Esophagus muscularis mucosa (tissue), 4 donors: Measurements from ENCODE around the gene TMEM61. TPM values are rescaled to one million over a fixed set of nuclear protein-coding genes. Genes with fewer than 3 reads are reported as not detected.

Source experiments
- DNase-seq: peaks from one replicate; pipeline ENCODE4 v3.0.0-alpha.2; 2017; ENCODE audit errors: extremely low spot score
- H3K27ac ChIP-seq, 4 donors: fragments of 200-600 bp; sonication (generic); replicated peaks in 1 of 4; 1 replicate in 3 of 4; 2 replicates in 1 of 4; pipeline ENCODE4 v1.5.1; 2016 to 2019; ENCODE audit warnings: mild to moderate bottlenecking in 1 of 4
- H3K27me3 ChIP-seq, 4 donors: fragments of 200-600 bp; sonication (generic); one replicate each; pipeline versions ENCODE4 v1.5.1 to v1.6.0; 2016 to 2019
- H3K36me3 ChIP-seq, 4 donors: fragments of 200-600 bp; sonication (generic); one replicate each; pipeline ENCODE4 v1.5.1; 2016 to 2019
- H3K4me1 ChIP-seq, 4 donors: fragments of 200-600 bp; sonication (generic); one replicate each; pipeline ENCODE4 v1.5.1; 2016 to 2019
- H3K4me3 ChIP-seq, 4 donors: fragments of 200-600 bp; sonication (generic); 1 replicate in 2 of 4; 2 replicates in 2 of 4; pipeline ENCODE4 v1.5.1; 2016 to 2019; ENCODE audit warnings: mild to moderate bottlenecking in 4 of 4, moderate library complexity in 1 of 4
- H3K9me3 ChIP-seq, 4 donors: fragments of 200-600 bp; sonication (generic); 1 replicate in 3 of 4; 2 replicates in 1 of 4; pipeline ENCODE4 v1.5.1; 2016 to 2019
- CTCF ChIP-seq, 3 experiments: fragments of 200-600 bp in 2 of 3; fragments of 450-650 bp in 1 of 3; sonication (generic) in 2 of 3; IDR thresholded peaks; one replicate each; pipeline ENCODE4 v1.5.1; 2017 to 2019; ENCODE audit warnings: antibody characterized with exemption in 3 of 3, mild to moderate bottlenecking in 2 of 3, moderate library complexity in 1 of 3
- EP300 ChIP-seq: sonication (generic); formaldehyde crosslinking; IDR thresholded peaks from one replicate; pipeline ENCODE4 v1.6.1; 2017; ENCODE audit warnings: antibody characterized with exemption
- POLR2A ChIP-seq: fragments of 450-650 bp; IDR thresholded peaks from one replicate; pipeline ENCODE4 v1.6.1; 2017; ENCODE audit warnings: antibody characterized with exemption, moderate library complexity, mild to moderate bottlenecking, low read depth
- POLR2AphosphoS5 ChIP-seq, 2 donors: sonication (generic); formaldehyde crosslinking; IDR thresholded peaks; one replicate each; pipeline ENCODE4 v1.6.1; 2017; ENCODE audit warnings: antibody characterized with exemption in 2 of 2
- WGBS: methylation state at CpG from one replicate; pipeline ENCODE4 v1.1.5; 2018; 5-methylcytosine and 5-hydroxymethylcytosine counted together
- intact Hi-C: fragments of 100-400 bp; cut with DNase I; formaldehyde crosslinking; loops from one replicate; pipeline ENCODE4 v1.15.1; 2023
- total RNA-seq, 4 donors: library from RNA; depleted of rRNA; stranded (reverse); fragments of >200 nt; gene quantifications; one replicate each; pipeline versions ENCODE4 v1.1.0 to v1.2.1, GENCODE V29; 2016

Gene TMEM61
- total RNA-seq, 4 donors from 2014 or later: 0.66 to 2.5 (median 0.84) TPM; not detected in 1

GRCh38 chr1:54971317-54971791, 9.1 kb upstream of the TMEM61 start:
- no peaks in the 10 kb centered on the region for H3K9me3 ChIP-seq
- no peak for DNase-seq
- no peak overlapping the region for H3K4me3 ChIP-seq
- H3K27me3 ChIP-seq: peaks cover 0 to 6% (median 0%) of the 10 kb centered on the region in 4 donors
- WGBS: 88% methylated on average over 7 of the region's 7 CpGs
- peaks cover 0 to 11% (median 9%) of the 10 kb centered on the region in 4 donors for H3K4me1 ChIP-seq
- H3K36me3 ChIP-seq: no peaks in the 10 kb centered on the region
- no peak for TF ChIP-seq POLR2AphosphoS5 (IDR thresholded peaks at IDR 0.05)
- no peak overlapping the region for H3K27ac ChIP-seq
- intact Hi-C loops: no loop called here

- Histone ChIP-seq H3K4me3 (no peak overlapping the region), H3K27ac (peak overlapping the region in 2 of 4 donors; percentile 53 to 75), H3K36me3 (no peaks in the 10 kb centered on the region), H3K9me3 (no peaks in the 10 kb centered on the region), H3K27me3 (peaks cover 0 to 12% (median 0%) of the 10 kb centered on the region in 4 donors), H3K4me1 (peaks cover 0 to 11% (median 9%) of the 10 kb centered on the region in 4 donors)
- no peak for TF ChIP-seq POLR2AphosphoS5 (IDR thresholded peaks at IDR 0.05)
- TF ChIP-seq CTCF (IDR thresholded peaks at IDR 0.05): no peak
- no peak for TF ChIP-seq EP300
- TF ChIP-seq POLR2A: no peak
- 91% methylated on average over 3 of the region's 4 CpGs for WGBS
- DNase-seq: no peak
- intact Hi-C loops: no loop called here
Observed at GRCh38 chr1:54972436-54972835, 8.0 kb upstream of the TMEM61 start.

GRCh38 chr1:54973205-54973921, 7.1 kb upstream of the TMEM61 start:
- H3K27ac ChIP-seq: peak overlapping the region; percentile 53 to 75 (median 56)
- H3K27me3 ChIP-seq: peaks cover 0 to 13% (median 0%) of the 10 kb centered on the region in 4 donors
- intact Hi-C loops: no loop called here
- 36% methylated on average over 5 of the region's 5 CpGs for WGBS
- H3K4me1 ChIP-seq: peaks cover 0 to 11% (median 9%) of the 10 kb centered on the region in 4 donors
- no peaks in the 10 kb centered on the region for H3K36me3 ChIP-seq
- H3K4me3 ChIP-seq: no peak overlapping the region
- DNase-seq: no peak
- H3K9me3 ChIP-seq: no peaks in the 10 kb centered on the region
- no peak for TF ChIP-seq EP300
- peak; percentile 18 to 43 for TF ChIP-seq POLR2AphosphoS5 (IDR thresholded peaks at IDR 0.05)
- peak in 1 of 3 experiments; percentile 40 for TF ChIP-seq CTCF (IDR thresholded peaks at IDR 0.05)
- no peak for TF ChIP-seq POLR2A

- intact Hi-C loops: no loop called here
- DNase-seq: no peak
- Histone ChIP-seq H3K4me1 (peaks cover 0 to 18% (median 16%) of the 10 kb centered on the region in 4 donors), H3K9me3 (no peaks in the 10 kb centered on the region), H3K36me3 (no peaks in the 10 kb centered on the region), H3K27ac (no peak overlapping the region), H3K27me3 (peaks cover 0 to 34% (median 4%) of the 10 kb centered on the region in 4 donors), H3K4me3 (no peak overlapping the region)
- TF ChIP-seq POLR2AphosphoS5 (IDR thresholded peaks at IDR 0.05) (no peak), EP300 (no peak), POLR2A (no peak), CTCF (IDR thresholded peaks at IDR 0.05) (no peak)
- WGBS: 90% methylated on average over 4 of the region's 4 CpGs
Observed at GRCh38 chr1:54975356-54976108, 4.9 kb upstream of the TMEM61 start.

GRCh38 chr1:54976747-54977146, 3.7 kb upstream of the TMEM61 start:
- no peaks in the 10 kb centered on the region for H3K9me3 ChIP-seq
- peaks cover 0 to 25% (median 23%) of the 10 kb centered on the region in 4 donors for H3K4me1 ChIP-seq
- peaks cover 0 to 45% (median 8%) of the 10 kb centered on the region in 4 donors for H3K27me3 ChIP-seq
- intact Hi-C loops: no loop called here
- no peak for TF ChIP-seq POLR2AphosphoS5 (IDR thresholded peaks at IDR 0.05)
- no peak for TF ChIP-seq EP300
- no peak for TF ChIP-seq CTCF (IDR thresholded peaks at IDR 0.05)
- no peak for TF ChIP-seq POLR2A
- H3K27ac ChIP-seq: no peak overlapping the region
- no peaks in the 10 kb centered on the region for H3K36me3 ChIP-seq
- no peak for DNase-seq
- H3K4me3 ChIP-seq: no peak overlapping the region
- 73% methylated on average over 6 of the region's 6 CpGs for WGBS
